ENCODE measurements around the gene REPS2.
A peak's percentile ranks its signal among the peaks of the same experiment; 100 is the strongest.

REPS2 gene

DNA sequence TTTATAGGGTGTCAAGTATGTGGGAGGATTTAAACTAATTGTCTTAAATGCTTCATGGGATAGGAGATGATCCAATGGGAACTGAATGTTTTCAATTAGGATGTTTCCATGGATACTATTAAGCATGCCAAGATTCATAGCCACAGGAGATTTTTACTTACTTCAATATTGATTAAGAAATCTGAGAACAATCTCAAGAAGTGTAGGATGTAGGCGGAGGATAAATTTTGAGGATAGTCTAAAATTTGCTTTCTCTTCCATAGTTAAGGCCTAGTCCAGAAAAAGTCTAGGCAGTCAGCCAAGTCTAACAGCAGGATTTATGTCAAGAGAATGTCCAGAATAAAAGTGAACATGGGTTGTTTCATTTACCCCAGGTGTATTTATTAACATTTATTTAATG, 32.8 kb downstream of the REPS2 start:
- H3K27ac ChIP-seq (ENCODE audit: low read depth in 2 of 2, low read length in 2 of 2): no peak overlapping the region
- H3K9ac ChIP-seq (ENCODE audit: low read depth in 1 of 2, low read length in 2 of 2): no peak overlapping the region
- no peaks in the 10 kb centered on the region for H3K9me3 ChIP-seq (ENCODE audit: control insufficient read depth in 2 of 2, low read length in 2 of 2)
- H3K36me3 ChIP-seq (ENCODE audit: control insufficient read depth in 2 of 2, insufficient read depth in 2 of 2, low read length in 2 of 2): no peaks in the 10 kb centered on the region
- H3K4me3 ChIP-seq (ENCODE audit: low read length in 2 of 2): no peak overlapping the region
- no peaks in the 10 kb centered on the region for H3K4me1 ChIP-seq (ENCODE audit: control insufficient read depth in 2 of 2, insufficient read depth in 2 of 2, low read length in 2 of 2)
- H3K27me3 ChIP-seq (ENCODE audit: control insufficient read depth in 2 of 2, insufficient read depth in 2 of 2, low read length in 2 of 2): no peaks in the 10 kb centered on the region

GRCh38 chrX:16981209-16981608, 34.8 kb downstream of the REPS2 start:
- Histone ChIP-seq H3K27me3 (ENCODE audit: control insufficient read depth in 2 of 2, insufficient read depth in 2 of 2, low read length in 2 of 2) (no peaks in the 10 kb centered on the region), H3K27ac (ENCODE audit: low read depth in 2 of 2, low read length in 2 of 2) (no peak overlapping the region), H3K36me3 (ENCODE audit: control insufficient read depth in 2 of 2, insufficient read depth in 2 of 2, low read length in 2 of 2) (no peaks in the 10 kb centered on the region), H3K9ac (ENCODE audit: low read depth in 1 of 2, low read length in 2 of 2) (no peak overlapping the region), H3K4me1 (ENCODE audit: control insufficient read depth in 2 of 2, insufficient read depth in 2 of 2, low read length in 2 of 2) (no peaks in the 10 kb centered on the region), H3K4me3 (ENCODE audit: low read length in 2 of 2) (no peak overlapping the region), H3K9me3 (ENCODE audit: control insufficient read depth in 2 of 2, low read length in 2 of 2) (no peaks in the 10 kb centered on the region)

- Histone ChIP-seq H3K4me1 (ENCODE audit: control insufficient read depth in 2 of 2, insufficient read depth in 2 of 2, low read length in 2 of 2) (no peaks in the 10 kb centered on the region), H3K36me3 (ENCODE audit: control insufficient read depth in 2 of 2, insufficient read depth in 2 of 2, low read length in 2 of 2) (no peaks in the 10 kb centered on the region), H3K9me3 (ENCODE audit: control insufficient read depth in 2 of 2, low read length in 2 of 2) (no peaks in the 10 kb centered on the region), H3K9ac (ENCODE audit: low read depth in 1 of 2, low read length in 2 of 2) (no peak overlapping the region), H3K27ac (ENCODE audit: low read depth in 2 of 2, low read length in 2 of 2) (no peak overlapping the region), H3K27me3 (ENCODE audit: control insufficient read depth in 2 of 2, insufficient read depth in 2 of 2, low read length in 2 of 2) (no peaks in the 10 kb centered on the region), H3K4me3 (ENCODE audit: low read length in 2 of 2) (no peak overlapping the region)
These were observed 35.5 kb downstream of the REPS2 start for GRCh38 chrX:16981980-16982379.

GRCh38 chrX:16983051-16983450, 36.6 kb downstream of the REPS2 start:
- Histone ChIP-seq H3K4me1 (ENCODE audit: control insufficient read depth in 2 of 2, insufficient read depth in 2 of 2, low read length in 2 of 2) (no peaks in the 10 kb centered on the region), H3K9me3 (ENCODE audit: control insufficient read depth in 2 of 2, low read length in 2 of 2) (no peaks in the 10 kb centered on the region), H3K27ac (ENCODE audit: low read depth in 2 of 2, low read length in 2 of 2) (no peak overlapping the region), H3K36me3 (ENCODE audit: control insufficient read depth in 2 of 2, insufficient read depth in 2 of 2, low read length in 2 of 2) (no peaks in the 10 kb centered on the region), H3K9ac (ENCODE audit: low read depth in 1 of 2, low read length in 2 of 2) (no peak overlapping the region), H3K4me3 (ENCODE audit: low read length in 2 of 2) (no peak overlapping the region), H3K27me3 (ENCODE audit: control insufficient read depth in 2 of 2, insufficient read depth in 2 of 2, low read length in 2 of 2) (no peaks in the 10 kb centered on the region)

- Histone ChIP-seq H3K36me3 (ENCODE audit: control insufficient read depth in 2 of 2, insufficient read depth in 2 of 2, low read length in 2 of 2) (no peaks in the 10 kb centered on the region), H3K4me1 (ENCODE audit: control insufficient read depth in 2 of 2, insufficient read depth in 2 of 2, low read length in 2 of 2) (no peaks in the 10 kb centered on the region), H3K9me3 (ENCODE audit: control insufficient read depth in 2 of 2, low read length in 2 of 2) (no peaks in the 10 kb centered on the region), H3K9ac (ENCODE audit: low read depth in 1 of 2, low read length in 2 of 2) (no peak overlapping the region), H3K27me3 (ENCODE audit: control insufficient read depth in 2 of 2, insufficient read depth in 2 of 2, low read length in 2 of 2) (peaks cover 0 to 3% of the 10 kb centered on the region in 2 donors), H3K4me3 (ENCODE audit: low read length in 2 of 2) (no peak overlapping the region), H3K27ac (ENCODE audit: low read depth in 2 of 2, low read length in 2 of 2) (no peak overlapping the region)
These were observed 38.8 kb downstream of the REPS2 start for GRCh38 chrX:16985286-16985685.

DNA sequence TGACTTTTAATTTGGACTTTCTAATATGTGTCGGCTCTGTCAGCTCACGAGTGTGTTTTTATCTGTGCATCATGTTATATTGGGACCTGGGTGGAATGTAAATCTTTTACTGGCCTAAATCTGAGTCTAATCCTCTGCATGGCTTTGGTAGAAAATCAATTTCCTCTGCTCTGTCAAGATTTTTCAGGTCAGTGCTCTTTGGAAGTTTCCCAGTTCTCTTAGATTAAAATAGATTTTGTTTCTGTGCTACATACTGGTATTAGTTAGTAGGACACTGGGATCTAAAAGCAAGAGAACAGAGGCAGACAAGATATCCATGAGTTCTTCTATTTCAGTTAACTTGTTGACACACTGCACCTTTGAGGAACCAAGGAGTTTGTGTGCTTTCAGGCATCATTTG, 39.7 kb downstream of the REPS2 start:
- Histone ChIP-seq H3K4me3 (ENCODE audit: low read length in 2 of 2) (no peak overlapping the region), H3K9me3 (ENCODE audit: control insufficient read depth in 2 of 2, low read length in 2 of 2) (no peaks in the 10 kb centered on the region), H3K9ac (ENCODE audit: low read depth in 1 of 2, low read length in 2 of 2) (no peak overlapping the region), H3K27me3 (ENCODE audit: control insufficient read depth in 2 of 2, insufficient read depth in 2 of 2, low read length in 2 of 2) (peaks cover 0 to 3% of the 10 kb centered on the region in 2 donors), H3K27ac (ENCODE audit: low read depth in 2 of 2, low read length in 2 of 2) (no peak overlapping the region), H3K36me3 (ENCODE audit: control insufficient read depth in 2 of 2, insufficient read depth in 2 of 2, low read length in 2 of 2) (no peaks in the 10 kb centered on the region), H3K4me1 (ENCODE audit: control insufficient read depth in 2 of 2, insufficient read depth in 2 of 2, low read length in 2 of 2) (no peaks in the 10 kb centered on the region)

DNA sequence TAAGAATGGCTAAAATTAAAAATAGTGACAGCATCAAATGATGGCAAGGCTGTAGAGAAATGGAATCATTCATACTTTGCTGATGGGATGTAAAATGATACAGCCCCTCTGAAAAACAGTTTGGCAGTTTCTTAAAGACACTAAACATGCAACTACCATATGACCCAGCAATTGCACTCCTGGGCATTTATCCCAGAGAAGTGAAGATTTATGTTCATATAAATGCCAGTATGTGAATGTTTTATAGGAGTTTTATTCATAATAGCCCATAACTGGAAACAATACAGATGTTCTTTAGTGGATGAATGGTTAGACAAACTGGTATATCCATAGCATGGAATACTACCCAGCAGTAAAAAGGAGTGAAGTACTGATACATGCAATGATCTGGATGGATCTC, 43.3 kb downstream of the REPS2 start:
- H3K9me3 ChIP-seq (ENCODE audit: control insufficient read depth in 2 of 2, low read length in 2 of 2): no peaks in the 10 kb centered on the region
- H3K27me3 ChIP-seq (ENCODE audit: control insufficient read depth in 2 of 2, insufficient read depth in 2 of 2, low read length in 2 of 2): peaks cover 0 to 3% of the 10 kb centered on the region in 2 donors

GRCh38 chrX:16990839-16991238, 44.4 kb downstream of the REPS2 start:
- no peaks in the 10 kb centered on the region for H3K9me3 ChIP-seq (ENCODE audit: control insufficient read depth in 2 of 2, low read length in 2 of 2)
- peaks cover 3% of the 10 kb centered on the region in 2 donors for H3K27me3 ChIP-seq (ENCODE audit: control insufficient read depth in 2 of 2, insufficient read depth in 2 of 2, low read length in 2 of 2)
- H3K36me3 ChIP-seq (ENCODE audit: control insufficient read depth in 2 of 2, insufficient read depth in 2 of 2, low read length in 2 of 2): no peaks in the 10 kb centered on the region
- peaks cover 0 to 4% of the 10 kb centered on the region in 2 donors for H3K4me1 ChIP-seq (ENCODE audit: control insufficient read depth in 2 of 2, insufficient read depth in 2 of 2, low read length in 2 of 2)
- no peak overlapping the region for H3K27ac ChIP-seq (ENCODE audit: low read depth in 2 of 2, low read length in 2 of 2)
- H3K4me3 ChIP-seq (ENCODE audit: low read length in 2 of 2): no peak overlapping the region
- H3K9ac ChIP-seq (ENCODE audit: low read depth in 1 of 2, low read length in 2 of 2): no peak overlapping the region

More for the DNA sequence above, 43.3 kb downstream of the REPS2 start:
- Histone ChIP-seq H3K36me3 (ENCODE audit: control insufficient read depth in 2 of 2, insufficient read depth in 2 of 2, low read length in 2 of 2) (no peaks in the 10 kb centered on the region), H3K27ac (ENCODE audit: low read depth in 2 of 2, low read length in 2 of 2) (no peak overlapping the region), H3K4me1 (ENCODE audit: control insufficient read depth in 2 of 2, insufficient read depth in 2 of 2, low read length in 2 of 2) (peaks cover 0 to 4% of the 10 kb centered on the region in 2 donors), H3K4me3 (ENCODE audit: low read length in 2 of 2) (no peak overlapping the region), H3K9ac (ENCODE audit: low read depth in 1 of 2, low read length in 2 of 2) (no peak overlapping the region)

- Histone ChIP-seq H3K9ac (ENCODE audit: low read depth in 1 of 2, low read length in 2 of 2) (no peak overlapping the region), H3K27me3 (ENCODE audit: control insufficient read depth in 2 of 2, insufficient read depth in 2 of 2, low read length in 2 of 2) (peaks cover 3 to 7% of the 10 kb centered on the region in 2 donors), H3K36me3 (ENCODE audit: control insufficient read depth in 2 of 2, insufficient read depth in 2 of 2, low read length in 2 of 2) (no peaks in the 10 kb centered on the region), H3K9me3 (ENCODE audit: control insufficient read depth in 2 of 2, low read length in 2 of 2) (no peaks in the 10 kb centered on the region), H3K4me3 (ENCODE audit: low read length in 2 of 2) (no peak overlapping the region), H3K27ac (ENCODE audit: low read depth in 2 of 2, low read length in 2 of 2) (peak overlapping the region in 1 of 2 donors; percentile 24), H3K4me1 (ENCODE audit: control insufficient read depth in 2 of 2, insufficient read depth in 2 of 2, low read length in 2 of 2) (peaks cover 0 to 4% of the 10 kb centered on the region in 2 donors)
These were observed 46.0 kb downstream of the REPS2 start for GRCh38 chrX:16992445-16992844.

GRCh38 chrX:16992951-16993350, 46.5 kb downstream of the REPS2 start:
- Histone ChIP-seq H3K9me3 (ENCODE audit: control insufficient read depth in 2 of 2, low read length in 2 of 2) (no peaks in the 10 kb centered on the region), H3K4me1 (ENCODE audit: control insufficient read depth in 2 of 2, insufficient read depth in 2 of 2, low read length in 2 of 2) (peaks cover 0 to 4% of the 10 kb centered on the region in 2 donors), H3K9ac (ENCODE audit: low read depth in 1 of 2, low read length in 2 of 2) (no peak overlapping the region), H3K36me3 (ENCODE audit: control insufficient read depth in 2 of 2, insufficient read depth in 2 of 2, low read length in 2 of 2) (no peaks in the 10 kb centered on the region), H3K4me3 (ENCODE audit: low read length in 2 of 2) (no peak overlapping the region), H3K27ac (ENCODE audit: low read depth in 2 of 2, low read length in 2 of 2) (peak overlapping the region in 1 of 2 donors; percentile 24), H3K27me3 (ENCODE audit: control insufficient read depth in 2 of 2, insufficient read depth in 2 of 2, low read length in 2 of 2) (peaks cover 3 to 7% of the 10 kb centered on the region in 2 donors)

DNA sequence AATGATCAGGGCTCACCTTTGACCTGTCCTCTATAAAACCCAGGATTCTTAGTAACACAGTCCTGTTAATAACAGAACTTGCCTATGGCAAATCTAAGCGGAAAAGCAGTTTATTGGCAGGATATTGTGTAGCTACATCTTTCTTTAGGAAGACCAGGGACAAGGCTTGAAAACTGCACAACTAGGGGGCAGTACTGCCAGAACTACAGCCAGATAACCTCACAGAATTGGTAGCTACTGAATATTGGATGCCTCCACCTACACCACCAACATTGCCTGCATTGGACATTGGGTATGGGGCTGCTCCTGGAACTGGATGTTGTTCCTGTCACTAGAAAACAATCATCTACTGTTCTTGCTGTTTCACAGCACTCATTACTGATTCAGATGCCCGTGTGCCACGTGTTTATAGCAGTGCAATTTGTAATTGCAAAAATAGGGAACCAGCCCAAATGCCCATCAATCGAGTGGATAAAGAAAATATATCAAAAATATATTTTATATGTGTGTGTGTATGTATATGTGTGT, 47.4 kb downstream of the REPS2 start:
- Histone ChIP-seq H3K36me3 (ENCODE audit: control insufficient read depth in 2 of 2, insufficient read depth in 2 of 2, low read length in 2 of 2) (no peaks in the 10 kb centered on the region), H3K27me3 (ENCODE audit: control insufficient read depth in 2 of 2, insufficient read depth in 2 of 2, low read length in 2 of 2) (peaks cover 3 to 4% of the 10 kb centered on the region in 2 donors), H3K9ac (ENCODE audit: low read depth in 1 of 2, low read length in 2 of 2) (no peak overlapping the region), H3K9me3 (ENCODE audit: control insufficient read depth in 2 of 2, low read length in 2 of 2) (no peaks in the 10 kb centered on the region), H3K4me3 (ENCODE audit: low read length in 2 of 2) (no peak overlapping the region), H3K27ac (ENCODE audit: low read depth in 2 of 2, low read length in 2 of 2) (peak overlapping the region in 1 of 2 donors; percentile 24), H3K4me1 (ENCODE audit: control insufficient read depth in 2 of 2, insufficient read depth in 2 of 2, low read length in 2 of 2) (peaks cover 0 to 4% of the 10 kb centered on the region in 2 donors)

All from mucosa of rectum (tissue), 2 donors.